ENCODE measurements around the gene MMRN2. TPM values are rescaled to one million over a fixed set of nuclear protein-coding genes. Genes with fewer than 3 reads are reported as not detected.

Gene MMRN2
- total and polyA plus RNA-seq, 7 donors = 12.0 to 29.0 (median 16.4) TPM

DNA sequence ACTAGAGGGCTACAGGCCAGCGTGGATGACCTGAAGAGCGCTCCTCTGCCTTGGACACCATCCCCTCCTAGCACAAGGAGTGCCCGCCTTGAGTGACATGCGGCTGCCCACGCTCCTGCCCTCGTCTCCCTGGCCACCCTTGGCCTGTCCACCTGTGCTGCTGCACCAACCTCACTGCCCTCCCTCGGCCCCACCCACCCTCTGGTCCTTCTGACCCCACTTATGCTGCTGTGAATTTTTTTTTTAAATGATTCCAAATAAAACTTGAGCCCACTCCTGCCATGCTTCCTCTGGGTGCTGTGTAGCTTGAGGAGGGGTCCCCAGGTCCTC, 5.5 kb upstream of the MMRN2 start:
- intact Hi-C loops (cut with DNase I) = loop anchor here in 1 of 2 donors (2.0 kb wide), 1 partner anchor 20 kb away; no protein-coding TSS in a partner anchor
- H3K27ac ChIP-seq = no peak overlapping the region
- H3K36me3 ChIP-seq (ENCODE audit: insufficient read depth in 1 of 2, low read depth in 1 of 2) = no peaks in the 10 kb centered on the region
- 95 to 99% (median 95%) methylated on average over 7 of the region's 7 CpGs for WGBS, 3 donors
- no peak for DNase-seq
- TF ChIP-seq, protein P1, sequence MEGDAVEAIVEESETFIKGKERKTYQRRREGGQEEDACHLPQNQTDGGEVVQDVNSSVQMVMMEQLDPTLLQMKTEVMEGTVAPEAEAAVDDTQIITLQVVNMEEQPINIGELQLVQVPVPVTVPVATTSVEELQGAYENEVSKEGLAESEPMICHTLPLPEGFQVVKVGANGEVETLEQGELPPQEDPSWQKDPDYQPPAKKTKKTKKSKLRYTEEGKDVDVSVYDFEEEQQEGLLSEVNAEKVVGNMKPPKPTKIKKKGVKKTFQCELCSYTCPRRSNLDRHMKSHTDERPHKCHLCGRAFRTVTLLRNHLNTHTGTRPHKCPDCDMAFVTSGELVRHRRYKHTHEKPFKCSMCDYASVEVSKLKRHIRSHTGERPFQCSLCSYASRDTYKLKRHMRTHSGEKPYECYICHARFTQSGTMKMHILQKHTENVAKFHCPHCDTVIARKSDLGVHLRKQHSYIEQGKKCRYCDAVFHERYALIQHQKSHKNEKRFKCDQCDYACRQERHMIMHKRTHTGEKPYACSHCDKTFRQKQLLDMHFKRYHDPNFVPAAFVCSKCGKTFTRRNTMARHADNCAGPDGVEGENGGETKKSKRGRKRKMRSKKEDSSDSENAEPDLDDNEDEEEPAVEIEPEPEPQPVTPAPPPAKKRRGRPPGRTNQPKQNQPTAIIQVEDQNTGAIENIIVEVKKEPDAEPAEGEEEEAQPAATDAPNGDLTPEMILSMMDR (IDR thresholded peaks at IDR 0.05) = no peak
- no peaks in the 10 kb centered on the region for H3K9me3 ChIP-seq
- H3K27me3 ChIP-seq (ENCODE audit: insufficient read depth in 3 of 3, low read length in 2 of 3) = no peaks in the 10 kb centered on the region
- H3K4me3 ChIP-seq = no peak overlapping the region
- ATAC-seq = no peak
- H3K4me1 ChIP-seq = peaks cover 20% of the 10 kb centered on the region

DNA sequence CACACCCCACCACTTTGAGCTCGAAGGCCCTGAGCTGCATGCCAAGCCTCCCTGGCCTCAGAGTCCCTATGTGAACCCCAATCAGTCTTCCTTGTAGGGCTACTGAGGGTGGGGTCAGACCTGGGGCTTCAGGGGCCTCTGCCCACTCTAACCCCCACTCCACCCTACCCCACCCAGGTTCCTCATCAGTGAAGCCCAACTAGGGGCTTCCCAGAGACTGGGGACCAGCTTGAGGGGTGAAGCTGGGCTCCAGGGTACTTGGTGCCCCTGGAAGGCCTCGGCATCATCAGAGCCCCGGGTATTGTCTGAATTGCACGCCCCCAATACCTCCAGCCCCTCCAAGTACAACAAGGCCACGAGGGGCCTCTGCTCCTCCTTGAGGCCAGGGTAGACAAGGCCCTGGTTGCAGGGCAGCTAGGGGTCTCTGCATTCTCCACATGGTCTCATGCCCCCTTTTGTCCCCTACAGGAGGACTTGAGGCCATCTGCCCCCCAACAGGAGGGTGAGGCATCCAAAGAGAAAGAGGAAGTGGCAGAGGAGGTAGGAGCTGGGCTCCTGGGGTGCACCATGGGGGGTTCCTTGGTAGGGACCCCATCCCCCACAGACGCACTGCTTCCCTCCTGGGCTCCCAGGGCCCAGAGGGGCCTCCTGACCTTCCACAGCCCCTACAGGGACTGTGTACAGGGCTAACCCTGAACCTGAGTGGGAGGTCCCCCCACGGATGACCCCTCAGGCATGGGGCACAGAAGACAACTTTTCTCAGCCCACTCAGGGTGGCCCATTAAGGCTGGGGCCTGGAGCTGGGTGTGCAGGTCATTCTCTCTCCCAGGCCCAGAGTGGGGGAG, 4.9 kb upstream of the MMRN2 start:
- no peak for ATAC-seq
- DNase-seq = no peak

DNA sequence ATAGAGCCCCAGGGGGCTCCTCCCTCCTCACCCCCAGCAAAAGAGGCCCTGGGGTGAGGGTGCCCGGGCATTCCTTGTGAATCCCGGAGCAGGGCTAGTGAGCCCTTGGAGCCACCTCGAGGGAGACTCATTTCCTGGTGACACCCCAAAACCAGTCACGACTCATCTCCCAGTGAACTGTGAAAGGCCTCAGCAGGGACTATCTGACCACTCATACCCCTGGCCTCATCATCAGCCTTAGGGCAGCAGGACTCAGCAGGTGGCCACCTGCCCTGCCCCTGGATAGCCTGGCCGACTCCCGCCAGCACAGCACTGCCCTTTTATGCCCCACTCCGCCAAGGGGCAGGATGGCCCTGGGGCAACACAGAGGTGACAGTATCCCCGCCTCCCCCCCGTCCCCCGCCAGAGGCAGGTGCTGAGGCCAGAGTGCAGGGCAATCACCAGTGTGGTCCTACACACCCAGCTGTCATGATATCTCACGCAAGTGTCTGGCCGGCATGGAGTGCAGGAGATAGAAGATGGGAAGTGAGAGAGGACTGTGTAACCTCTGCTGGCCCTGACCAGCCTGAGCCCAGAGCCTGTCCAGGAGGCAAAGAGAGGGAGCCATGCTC, 4.2 kb upstream of the MMRN2 start:
- Histone ChIP-seq H3K27me3 (ENCODE audit: insufficient read depth in 3 of 3, low read length in 2 of 3) (no peaks in the 10 kb centered on the region), H3K9me3 (no peaks in the 10 kb centered on the region), H3K4me3 (no peak overlapping the region), H3K27ac (no peak overlapping the region), H3K36me3 (ENCODE audit: insufficient read depth in 1 of 2, low read depth in 1 of 2) (no peaks in the 10 kb centered on the region), H3K4me1 (peaks cover 10% of the 10 kb centered on the region)
- 81 to 91% (median 86%) methylated on average over 12 of the region's 12 CpGs for WGBS, 3 donors
- no peak for DNase-seq
- ATAC-seq = no peak
- intact Hi-C loops (cut with DNase I) = loop anchor here in 1 of 2 donors (2.0 kb wide), 1 partner anchor 19 kb away; no protein-coding TSS in a partner anchor
- TF ChIP-seq, protein P1 (IDR thresholded peaks at IDR 0.05) = no peak

More for the DNA sequence above, 4.9 kb upstream of the MMRN2 start:
- TF ChIP-seq, protein P1 (IDR thresholded peaks at IDR 0.05) = no peak
- Histone ChIP-seq H3K36me3 (ENCODE audit: insufficient read depth in 1 of 2, low read depth in 1 of 2) (no peaks in the 10 kb centered on the region), H3K9me3 (no peaks in the 10 kb centered on the region), H3K4me1 (peaks cover 15% of the 10 kb centered on the region), H3K27ac (no peak overlapping the region), H3K27me3 (ENCODE audit: insufficient read depth in 3 of 3, low read length in 2 of 3) (no peaks in the 10 kb centered on the region), H3K4me3 (no peak overlapping the region)
- 88 to 91% (median 90%) methylated on average over 7 of the region's 7 CpGs for WGBS, 3 donors
- intact Hi-C loops (cut with DNase I) = loop anchor here in 1 of 2 donors (2.0 kb wide), 1 partner anchor 20 kb away; no protein-coding TSS in a partner anchor

DNA sequence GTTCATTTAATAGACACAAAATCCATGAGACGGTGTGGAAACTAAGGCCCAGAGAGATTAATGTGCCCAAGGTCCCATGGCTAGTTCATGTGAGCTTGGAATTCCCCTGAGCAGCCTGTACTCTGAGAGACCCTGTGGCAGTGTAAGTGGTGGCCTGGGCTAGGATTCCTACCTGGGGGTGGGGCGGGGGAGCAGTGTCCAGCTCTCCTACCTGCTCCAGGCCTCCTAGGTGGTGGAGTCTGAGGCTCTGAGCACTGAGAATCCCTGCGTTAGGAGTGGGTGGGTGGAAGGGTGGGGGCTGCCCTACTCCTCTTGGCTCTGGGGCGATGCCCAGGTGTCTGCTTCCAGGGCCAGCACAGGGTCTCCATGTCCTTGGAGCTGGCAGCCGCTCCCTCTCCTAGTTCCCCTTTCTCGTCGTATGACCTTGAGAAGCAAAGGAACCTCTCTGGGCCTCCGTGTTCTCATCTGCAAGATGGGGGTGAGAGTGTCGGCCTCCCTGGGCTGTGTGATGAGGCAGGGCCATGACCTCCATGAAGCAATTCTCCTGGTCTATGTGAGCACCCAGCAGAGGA, 3.5 kb upstream of the MMRN2 start:
- Histone ChIP-seq H3K9me3 (no peaks in the 10 kb centered on the region), H3K4me3 (no peak overlapping the region), H3K27ac (no peak overlapping the region), H3K36me3 (ENCODE audit: insufficient read depth in 1 of 2, low read depth in 1 of 2) (no peaks in the 10 kb centered on the region), H3K4me1 (peaks cover 4% of the 10 kb centered on the region), H3K27me3 (ENCODE audit: insufficient read depth in 3 of 3, low read length in 2 of 3) (no peaks in the 10 kb centered on the region)
- WGBS, 3 donors = 84 to 91% (median 85%) methylated on average over 9 of the region's 9 CpGs
- intact Hi-C loops (cut with DNase I) = no loop called here
- TF ChIP-seq, protein P1 (IDR thresholded peaks at IDR 0.05) = no peak
- DNase-seq (peak in 1 of 2 donors; percentile 48), ATAC-seq (no peak)

Measured in psoas muscle (tissue), 8 donors.